ENCODE results near the gene PON2. TPM values are rescaled to one million over a fixed set of nuclear protein-coding genes. Genes with fewer than 3 reads are reported as not detected.
"Not testable (repeated sequence)": the region's sequence is repeated elsewhere in the genome, so short reads cannot be mapped to it uniquely, and the experiment has no call there.

Gene PON2
- total RNA-seq, 2 experiments from 2014 or later: 3.5 to 4.5 TPM

DNA sequence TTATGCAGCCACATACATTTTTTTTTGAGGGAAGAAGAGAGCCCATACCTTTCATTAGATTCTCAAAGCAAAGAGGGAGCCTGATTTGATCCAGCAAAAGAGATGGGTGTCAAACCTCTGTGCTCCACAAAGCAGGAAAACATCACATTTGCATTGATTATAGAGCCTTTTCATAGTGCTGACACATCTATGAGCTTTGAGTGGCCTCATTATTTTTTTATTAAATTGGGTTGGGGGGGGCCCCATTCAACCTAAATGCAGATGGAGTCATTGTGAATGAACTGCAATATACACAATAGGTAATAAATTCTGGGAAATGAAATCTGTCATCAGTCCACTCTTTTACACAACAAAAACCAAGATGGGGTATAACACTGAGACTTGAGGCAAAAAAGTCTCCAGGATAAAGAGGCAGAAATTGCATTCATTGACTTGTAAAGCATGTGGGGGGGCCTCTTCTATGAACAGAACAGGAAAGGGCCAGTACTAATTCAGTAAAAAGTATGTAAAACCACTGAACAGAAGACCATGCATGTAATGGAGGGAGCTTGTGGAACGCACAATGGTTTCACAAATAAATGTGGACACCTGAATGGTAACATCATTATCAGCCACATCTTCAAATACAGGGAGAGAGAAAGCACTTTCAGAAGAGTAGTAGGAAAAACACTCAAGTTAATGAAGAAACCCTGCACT lies 33.2 kb upstream of the PON2 start:
- H3K9me3 Mint-ChIP-seq: no peaks in the 10 kb centered on the region
- H3K4me3 Mint-ChIP-seq: no peak overlapping the region
- peaks cover 16% of the 10 kb centered on the region for H3K4me1 Mint-ChIP-seq
- no peak overlapping the region for H3K27ac Mint-ChIP-seq
- peaks cover 3% of the 10 kb centered on the region for H3K27me3 Mint-ChIP-seq
- no peak for DNase-seq
- no peaks in the 10 kb centered on the region for H3K36me3 Mint-ChIP-seq

DNA sequence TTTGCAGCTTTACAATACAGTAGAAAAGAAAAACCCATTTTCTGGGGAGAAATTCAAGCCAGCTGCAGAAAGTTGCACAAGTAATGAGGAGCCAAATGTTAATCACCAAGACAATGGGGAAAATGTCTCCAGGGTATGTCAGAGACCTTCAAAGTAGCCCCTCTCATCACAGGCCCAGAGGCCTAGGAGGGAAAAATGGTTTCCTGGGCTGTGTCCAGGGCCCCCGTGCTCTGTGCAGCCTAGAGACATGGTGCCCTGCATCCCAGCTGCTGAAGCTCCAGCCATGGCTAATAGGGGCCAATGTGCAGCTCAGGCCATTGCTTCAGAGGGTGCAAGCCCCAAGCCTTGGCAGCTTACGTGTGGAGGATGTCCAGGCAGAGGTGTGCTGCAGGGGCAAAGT lies 25.8 kb upstream of the PON2 start:
- not testable (repeated sequence) for H3K4me3 Mint-ChIP-seq, H3K27ac Mint-ChIP-seq, H3K4me1 Mint-ChIP-seq, DNase-seq, H3K36me3 Mint-ChIP-seq
- Mint-ChIP-seq H3K27me3 (peaks cover 20% of the 10 kb centered on the region), H3K9me3 (peaks cover 13% of the 10 kb centered on the region)

DNA sequence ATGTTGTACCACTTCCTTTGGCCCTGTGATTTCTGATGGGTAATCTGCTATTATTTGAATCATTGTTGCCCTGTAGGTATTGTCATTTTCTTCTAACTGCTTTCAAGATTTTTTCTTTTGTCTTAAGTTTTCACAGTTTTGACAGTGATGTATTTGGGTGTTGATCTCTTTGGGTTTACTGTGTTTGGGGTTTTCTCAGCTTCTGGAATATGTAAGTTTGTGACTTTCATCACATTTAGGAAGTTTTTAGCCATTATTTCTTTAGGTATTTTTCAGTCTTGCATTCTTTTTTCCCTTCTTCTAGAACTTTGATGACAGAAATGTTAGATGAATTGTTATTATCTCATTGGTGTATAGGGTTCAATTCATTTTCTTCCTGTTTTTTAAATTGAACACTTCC lies 23.1 kb upstream of the PON2 start:
- Mint-ChIP-seq H3K27ac (no peak overlapping the region), H3K4me3 (no peak overlapping the region), H3K9me3 (peaks cover 13% of the 10 kb centered on the region), H3K36me3 (peaks cover 8% of the 10 kb centered on the region), H3K27me3 (peaks cover 24% of the 10 kb centered on the region), H3K4me1 (no peaks in the 10 kb centered on the region)
- DNase-seq: no peak

DNA sequence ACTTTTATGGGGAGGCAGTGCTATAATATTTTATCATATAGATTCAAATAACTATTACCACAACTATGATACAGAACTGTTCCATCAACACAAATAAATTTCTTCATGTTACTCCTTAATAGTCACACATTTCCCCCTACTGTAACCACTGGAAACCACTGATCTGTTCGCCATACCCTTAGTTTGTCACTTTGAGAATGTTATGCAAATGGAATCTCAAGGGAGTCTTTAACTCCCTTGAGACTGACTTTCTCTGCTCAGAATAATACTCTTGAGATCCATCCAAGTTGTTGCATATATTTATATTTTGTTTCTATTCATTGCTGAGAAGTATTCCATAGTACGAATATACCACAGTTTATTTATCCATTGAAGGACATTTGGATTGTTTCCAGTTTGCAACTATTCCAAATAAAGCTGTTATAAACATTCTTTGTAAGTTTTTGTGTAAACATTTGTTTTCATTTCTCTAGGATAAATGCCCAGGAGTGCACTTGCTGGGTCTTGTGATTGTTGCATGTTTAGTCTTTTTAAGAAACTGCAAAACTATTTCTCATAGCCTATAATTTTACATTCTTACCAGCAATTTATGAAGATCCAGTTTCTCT lies 19.7 kb upstream of the PON2 start:
- H3K4me3 Mint-ChIP-seq: no peak overlapping the region
- H3K36me3 Mint-ChIP-seq: peaks cover 8% of the 10 kb centered on the region
- peaks cover 5% of the 10 kb centered on the region for H3K9me3 Mint-ChIP-seq
- H3K4me1 Mint-ChIP-seq: no peaks in the 10 kb centered on the region
- no peak overlapping the region for H3K27ac Mint-ChIP-seq
- peaks cover 21% of the 10 kb centered on the region for H3K27me3 Mint-ChIP-seq
- no peak for DNase-seq

DNA sequence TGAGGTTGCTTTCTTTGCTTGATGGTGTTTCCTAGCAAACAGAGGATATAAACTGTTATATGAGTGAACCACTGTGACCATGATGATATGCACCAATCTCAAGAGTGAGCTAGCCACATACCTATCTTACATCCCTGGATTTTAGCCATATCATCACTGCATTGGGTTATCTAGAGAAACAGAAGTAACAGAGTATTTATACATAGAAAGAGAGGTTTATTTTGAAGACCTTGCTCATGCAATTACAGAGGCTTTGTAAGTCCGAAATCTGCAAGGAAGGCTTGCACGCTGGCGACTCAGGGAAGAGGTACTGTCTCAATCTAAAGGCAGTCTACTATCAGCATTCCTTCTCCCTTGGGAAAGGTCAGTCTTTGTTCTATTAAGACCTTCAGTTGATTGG lies 11.8 kb upstream of the PON2 start:
- H3K4me3 Mint-ChIP-seq: no peak overlapping the region
- no peaks in the 10 kb centered on the region for H3K9me3 Mint-ChIP-seq
- H3K27me3 Mint-ChIP-seq: no peaks in the 10 kb centered on the region
- H3K27ac Mint-ChIP-seq: no peak overlapping the region
- H3K4me1 Mint-ChIP-seq: no peaks in the 10 kb centered on the region
- no peaks in the 10 kb centered on the region for H3K36me3 Mint-ChIP-seq
- DNase-seq: no peak

DNA sequence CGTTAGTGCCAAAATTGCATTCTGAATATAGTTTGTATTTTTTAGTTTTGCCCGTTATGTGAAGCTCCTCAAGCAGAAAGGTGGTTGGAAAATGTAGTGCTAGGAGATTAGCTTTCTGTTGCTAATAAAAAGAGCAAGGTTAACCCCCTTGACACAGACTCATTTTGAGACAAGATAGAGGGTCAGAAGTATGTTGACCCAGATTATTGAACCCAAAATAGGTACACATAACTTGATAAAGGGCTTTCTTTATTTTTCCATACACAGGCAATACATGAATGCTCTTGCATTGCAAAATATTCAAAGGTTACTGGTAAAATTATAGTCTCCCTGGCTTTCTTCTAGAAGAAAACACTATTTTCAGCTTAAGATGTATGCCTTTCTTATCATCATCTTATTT lies 10.0 kb upstream of the PON2 start:
- Mint-ChIP-seq H3K9me3 (no peaks in the 10 kb centered on the region), H3K27me3 (no peaks in the 10 kb centered on the region), H3K4me1 (no peaks in the 10 kb centered on the region), H3K36me3 (no peaks in the 10 kb centered on the region), H3K4me3 (no peak overlapping the region), H3K27ac (no peak overlapping the region)
- no peak for DNase-seq

DNA sequence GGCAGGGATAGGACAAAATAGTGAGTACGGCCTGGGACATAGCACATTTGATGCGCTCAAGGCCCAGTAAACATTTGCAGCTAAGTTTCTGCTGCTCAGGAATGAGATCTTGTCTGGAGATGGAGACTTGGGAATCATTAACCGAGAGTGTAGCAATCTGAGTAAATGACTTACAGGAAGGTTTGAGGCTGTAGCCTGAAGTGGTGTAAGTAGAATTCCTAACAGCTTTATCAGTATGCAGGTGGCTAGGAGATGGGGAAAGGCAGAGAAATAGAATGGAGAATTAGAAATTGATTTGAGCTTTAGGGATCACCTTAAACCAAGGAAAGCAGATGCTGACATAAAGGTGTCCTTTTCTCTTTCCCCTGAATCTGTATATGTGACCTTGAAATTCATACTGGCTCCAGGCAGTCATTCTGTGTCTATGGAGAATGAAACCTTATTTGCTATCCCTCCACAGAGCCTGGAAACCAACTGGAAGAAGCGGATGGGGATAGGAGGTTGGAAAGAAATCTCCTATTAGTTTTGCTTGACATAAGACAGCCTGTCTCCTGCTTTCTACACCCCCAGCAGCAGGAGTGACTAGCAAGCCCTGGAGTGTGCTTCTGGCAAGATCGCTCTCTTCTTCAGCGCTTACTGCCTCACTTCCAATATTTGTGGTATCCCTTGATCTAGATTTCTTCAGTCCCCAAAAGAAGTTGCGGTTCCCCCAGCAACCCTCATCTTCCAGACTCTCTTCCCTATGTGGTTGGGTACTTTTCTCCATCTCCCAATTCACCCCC lies 6.4 kb upstream of the PON2 start:
- no peak for DNase-seq
- Mint-ChIP-seq H3K4me1 (no peaks in the 10 kb centered on the region), H3K4me3 (no peak overlapping the region), H3K9me3 (no peaks in the 10 kb centered on the region), H3K27me3 (no peaks in the 10 kb centered on the region), H3K36me3 (no peaks in the 10 kb centered on the region), H3K27ac (no peak overlapping the region)

DNA sequence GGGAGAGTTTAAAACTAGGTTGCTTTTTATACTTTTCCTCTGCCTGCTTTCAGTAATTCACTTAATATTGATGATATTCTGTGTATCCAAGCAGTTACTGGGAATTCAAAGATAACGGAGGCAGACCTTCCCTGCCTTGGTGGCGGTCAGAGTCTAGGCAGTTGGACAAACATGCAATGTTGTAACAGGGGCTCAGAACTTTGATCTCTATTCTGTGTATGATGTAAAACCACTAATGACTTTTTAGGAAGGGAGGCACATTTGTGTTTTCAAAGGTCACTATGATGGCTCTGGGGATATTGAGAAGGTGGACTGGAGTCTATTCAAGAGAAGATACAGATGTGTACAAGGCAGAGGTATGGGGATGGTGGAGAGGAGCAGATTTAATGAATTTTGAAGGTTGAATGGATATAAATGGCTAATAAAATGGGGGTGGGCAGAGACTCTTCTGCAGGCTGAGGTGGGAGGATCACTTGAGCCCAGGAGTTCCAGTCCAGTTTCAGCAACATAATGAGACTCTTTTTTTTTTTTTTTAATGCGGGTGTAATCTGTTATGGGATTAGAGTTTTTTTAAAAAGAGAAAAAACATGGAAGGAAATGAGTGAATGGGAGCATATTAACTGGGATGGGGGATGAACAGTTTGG lies 5.7 kb upstream of the PON2 start:
- H3K27ac Mint-ChIP-seq: no peak overlapping the region
- H3K9me3 Mint-ChIP-seq: no peaks in the 10 kb centered on the region
- H3K4me3 Mint-ChIP-seq: no peak overlapping the region
- H3K36me3 Mint-ChIP-seq: no peaks in the 10 kb centered on the region
- no peaks in the 10 kb centered on the region for H3K4me1 Mint-ChIP-seq
- DNase-seq: no peak
- no peaks in the 10 kb centered on the region for H3K27me3 Mint-ChIP-seq

DNA sequence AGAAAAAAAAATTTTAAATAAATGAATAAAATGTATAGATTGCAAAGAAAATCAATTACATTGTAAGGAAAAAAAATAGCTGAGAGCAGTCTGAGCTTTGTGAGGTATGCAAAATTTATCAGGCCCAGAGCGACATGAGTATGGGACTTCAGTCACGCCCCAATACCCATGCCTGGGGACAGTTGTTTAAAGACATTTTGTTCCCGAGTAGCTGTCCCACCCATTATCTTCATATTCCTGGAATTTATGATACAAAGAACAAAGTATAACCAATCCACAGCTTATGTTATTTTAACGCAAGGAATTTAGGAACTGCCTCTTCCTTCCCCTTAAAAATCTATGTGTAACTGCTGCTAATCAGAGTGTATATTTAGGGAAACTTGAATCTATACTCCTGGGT lies 1.6 kb upstream of the PON2 start:
- DNase-seq: no peak
- H3K4me3 Mint-ChIP-seq: no peak overlapping the region
- H3K4me1 Mint-ChIP-seq: peaks cover 6% of the 10 kb centered on the region
- H3K9me3 Mint-ChIP-seq: no peaks in the 10 kb centered on the region
- H3K27me3 Mint-ChIP-seq: no peaks in the 10 kb centered on the region
- no peaks in the 10 kb centered on the region for H3K36me3 Mint-ChIP-seq
- no peak overlapping the region for H3K27ac Mint-ChIP-seq

DNA sequence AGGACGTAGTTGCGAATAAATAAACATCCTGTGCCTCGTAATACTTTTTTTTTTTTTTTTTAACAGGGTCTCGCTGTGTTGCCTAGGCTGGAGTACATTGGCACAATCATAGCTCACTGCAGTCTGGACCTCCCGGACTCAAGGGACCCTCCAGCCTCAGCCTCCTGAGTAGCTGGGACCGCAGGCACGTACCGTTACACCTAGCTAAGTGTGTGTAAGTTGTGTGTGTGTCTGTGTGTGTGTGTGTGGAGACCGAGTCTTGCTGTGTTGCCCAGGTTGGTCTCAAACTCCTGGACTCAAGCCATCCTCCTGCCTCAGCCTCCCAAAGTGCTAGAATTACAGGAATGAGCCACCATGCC lies 573 bp upstream of the PON2 start:
- Mint-ChIP-seq H3K4me1 (peaks cover 6% of the 10 kb centered on the region), H3K27ac (peak overlapping the region; percentile 52), H3K4me3 (peak overlapping the region; percentile 74), H3K9me3 (no peaks in the 10 kb centered on the region), H3K36me3 (no peaks in the 10 kb centered on the region), H3K27me3 (no peaks in the 10 kb centered on the region)
- no peak for DNase-seq

DNA sequence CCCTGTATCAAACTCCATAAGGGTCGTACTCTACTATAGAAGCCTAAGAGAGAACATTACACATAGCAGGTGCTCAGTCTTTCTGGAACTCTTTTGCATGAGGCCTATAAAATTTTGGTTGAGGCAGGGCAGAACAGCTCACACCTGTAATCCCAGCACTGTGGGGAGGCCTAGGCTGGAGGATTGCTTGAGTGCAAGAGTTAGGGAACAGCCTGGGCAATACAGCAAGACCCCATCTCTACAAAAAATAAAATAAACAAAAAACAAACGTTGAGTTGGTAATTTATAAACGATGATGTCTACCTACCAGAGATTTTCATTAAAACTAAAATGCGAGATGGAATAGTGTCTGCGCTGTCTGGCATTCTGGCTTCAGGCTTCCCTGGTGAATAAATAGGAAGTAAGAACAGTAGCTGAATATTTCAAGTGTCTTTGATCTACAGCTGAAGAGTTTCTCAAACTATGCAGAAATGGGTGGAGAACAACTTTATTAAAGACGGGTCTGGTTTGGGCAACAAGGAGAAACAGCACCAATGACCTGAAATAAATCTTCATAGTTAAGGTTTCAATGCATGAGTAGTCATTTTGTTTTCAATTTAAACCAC lies 774 bp downstream of the PON2 start:
- H3K27ac Mint-ChIP-seq: no peak overlapping the region
- H3K4me1 Mint-ChIP-seq: peaks cover 6% of the 10 kb centered on the region
- H3K27me3 Mint-ChIP-seq: no peaks in the 10 kb centered on the region
- no peak for DNase-seq
- H3K4me3 Mint-ChIP-seq: peak overlapping the region; percentile 67
- peaks cover 4% of the 10 kb centered on the region for H3K36me3 Mint-ChIP-seq
- H3K9me3 Mint-ChIP-seq: no peaks in the 10 kb centered on the region

DNA sequence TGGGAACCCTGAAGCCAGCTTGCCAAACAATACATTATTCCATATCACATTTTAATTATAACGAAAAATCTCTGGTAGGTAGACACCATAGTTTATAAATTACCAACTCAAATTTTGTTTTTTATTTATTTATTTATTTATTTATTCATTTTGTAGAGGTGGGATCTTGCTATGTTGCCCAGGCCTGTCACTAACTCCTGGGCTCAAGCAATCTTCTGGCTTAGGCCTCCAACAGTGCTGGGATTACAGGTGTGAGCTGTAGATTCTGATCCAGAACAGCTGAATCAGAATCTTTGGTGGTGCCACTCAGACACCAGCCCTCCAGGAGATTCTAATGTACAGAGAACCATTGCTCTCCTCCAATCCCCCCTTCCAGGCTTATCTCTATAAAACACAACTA lies 1.7 kb downstream of the PON2 start:
- H3K4me1 Mint-ChIP-seq: peaks cover 6% of the 10 kb centered on the region
- no peak overlapping the region for H3K4me3 Mint-ChIP-seq
- peaks cover 4% of the 10 kb centered on the region for H3K36me3 Mint-ChIP-seq
- no peaks in the 10 kb centered on the region for H3K27me3 Mint-ChIP-seq
- DNase-seq: no peak
- H3K9me3 Mint-ChIP-seq: no peaks in the 10 kb centered on the region
- H3K27ac Mint-ChIP-seq: no peak overlapping the region

DNA sequence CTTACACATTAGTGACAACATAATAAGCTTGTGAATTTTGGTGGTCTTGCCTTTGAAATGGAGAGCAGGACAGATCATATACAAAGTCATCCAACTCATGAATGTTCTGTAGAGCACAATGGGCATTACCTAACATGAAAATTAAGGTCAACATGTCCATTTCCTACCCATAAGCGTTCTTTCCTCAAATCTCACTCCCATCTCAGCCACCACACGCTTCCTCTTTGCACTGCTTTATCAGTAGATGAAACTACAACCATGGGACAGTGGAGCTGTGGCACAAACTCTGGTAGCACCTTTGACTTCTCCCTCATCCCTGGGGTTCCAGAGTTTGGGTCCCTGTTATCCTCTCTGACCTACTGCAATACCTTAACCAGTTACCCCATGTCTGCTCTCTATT lies 2.2 kb downstream of the PON2 start:
- Mint-ChIP-seq H3K27ac (no peak overlapping the region), H3K27me3 (no peaks in the 10 kb centered on the region), H3K4me3 (no peak overlapping the region), H3K4me1 (peaks cover 6% of the 10 kb centered on the region), H3K9me3 (no peaks in the 10 kb centered on the region), H3K36me3 (peaks cover 4% of the 10 kb centered on the region)
- DNase-seq: no peak

DNA sequence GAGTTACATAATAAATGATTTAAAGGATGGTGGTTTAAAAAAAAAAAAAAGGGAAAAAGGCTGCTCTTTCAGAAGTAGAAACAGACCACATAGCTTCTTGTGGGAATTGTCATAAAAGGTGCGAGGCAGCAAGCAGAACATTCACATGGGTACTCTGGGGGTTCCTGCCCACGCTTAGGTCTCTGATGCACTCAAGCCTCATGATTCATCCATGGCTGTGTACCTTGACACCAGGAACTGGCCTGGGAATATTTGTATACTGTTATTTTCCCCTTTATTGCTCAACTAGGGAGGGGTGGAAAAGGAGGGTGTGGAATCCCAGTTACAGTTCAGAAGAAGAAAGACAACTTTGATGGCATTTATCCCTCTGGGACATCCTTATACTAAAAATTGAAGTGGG lies 4.0 kb downstream of the PON2 start:
- Mint-ChIP-seq H3K27ac (no peak overlapping the region), H3K4me3 (no peak overlapping the region), H3K36me3 (peaks cover 4% of the 10 kb centered on the region), H3K9me3 (no peaks in the 10 kb centered on the region), H3K4me1 (peaks cover 6% of the 10 kb centered on the region), H3K27me3 (no peaks in the 10 kb centered on the region)
- DNase-seq: no peak

Measured in activated naive CD8-positive, alpha-beta T cell treated with anti-CD3 and anti-CD28 coated beads for 36 hours (primary cell).